Measurements from ENCODE around the gene MTREX.

The MTREX gene

GRCh38 chr5:55413644-55414043 lies 105.9 kb downstream of the MTREX start:
- DNase-seq (ENCODE audit: insufficient read length, low spot score) (no peak), FAIRE-seq (no peak)
- TF ChIP-seq POLR2A (IDR thresholded peaks at IDR 0.05; ENCODE audit: low read depth, low read length): no peak

GRCh38 chr5:55415071-55415470 lies 107.3 kb downstream of the MTREX start:
- DNase-seq (ENCODE audit: insufficient read length, low spot score) (no peak), FAIRE-seq (no peak)
- no peak for TF ChIP-seq POLR2A (IDR thresholded peaks at IDR 0.05; ENCODE audit: low read depth, low read length)

GRCh38 chr5:55416306-55416705 lies 108.5 kb downstream of the MTREX start:
- DNase-seq (ENCODE audit: insufficient read length, low spot score) (no peak), FAIRE-seq (peak; percentile 43)
- TF ChIP-seq POLR2A (IDR thresholded peaks at IDR 0.05; ENCODE audit: low read depth, low read length): no peak

- FAIRE-seq (peak; percentile 68), DNase-seq (ENCODE audit: insufficient read length, low spot score) (no peak)
Measured at GRCh38 chr5:55418994-55419968, 111.5 kb downstream of the MTREX start.

GRCh38 chr5:55421074-55421529 lies 113.3 kb downstream of the MTREX start:
- TF ChIP-seq POLR2A (IDR thresholded peaks at IDR 0.05; ENCODE audit: low read depth, low read length): no peak
- DNase-seq (ENCODE audit: insufficient read length, low spot score): no peak
- peak; percentile 27 for FAIRE-seq

More at GRCh38 chr5:55418994-55419968, 111.5 kb downstream of the MTREX start:
- no peak for TF ChIP-seq POLR2A (IDR thresholded peaks at IDR 0.05; ENCODE audit: low read depth, low read length)

- FAIRE-seq (no peak), DNase-seq (ENCODE audit: insufficient read length, low spot score) (no peak)
Measured at GRCh38 chr5:55426455-55426854, 118.7 kb downstream of the MTREX start.

GRCh38 chr5:55427157-55427556 lies 119.4 kb downstream of the MTREX start:
- no peak for DNase-seq (ENCODE audit: insufficient read length, low spot score)
- FAIRE-seq: no peak
- TF ChIP-seq POLR2A (IDR thresholded peaks at IDR 0.05; ENCODE audit: low read depth, low read length): no peak

More at GRCh38 chr5:55426455-55426854, 118.7 kb downstream of the MTREX start:
- no peak for TF ChIP-seq POLR2A (IDR thresholded peaks at IDR 0.05; ENCODE audit: low read depth, low read length)

- FAIRE-seq: no peak
- no peak for TF ChIP-seq POLR2A (IDR thresholded peaks at IDR 0.05; ENCODE audit: low read depth, low read length)
- DNase-seq (ENCODE audit: insufficient read length, low spot score): no peak
Measured at GRCh38 chr5:55429221-55429612, 121.4 kb downstream of the MTREX start.

GRCh38 chr5:55429613-55430253 lies 121.9 kb downstream of the MTREX start:
- FAIRE-seq (no peak), DNase-seq (ENCODE audit: insufficient read length, low spot score) (no peak)
- TF ChIP-seq POLR2A (IDR thresholded peaks at IDR 0.05; ENCODE audit: low read depth, low read length): no peak

- TF ChIP-seq POLR2A (IDR thresholded peaks at IDR 0.05; ENCODE audit: low read depth, low read length): no peak
- FAIRE-seq: no peak
- DNase-seq (ENCODE audit: insufficient read length, low spot score): no peak
Measured at GRCh38 chr5:55432549-55432948, 124.8 kb downstream of the MTREX start.

GRCh38 chr5:55437452-55437851 lies 129.7 kb downstream of the MTREX start:
- TF ChIP-seq POLR2A (IDR thresholded peaks at IDR 0.05; ENCODE audit: low read depth, low read length): no peak
- FAIRE-seq (no peak), DNase-seq (ENCODE audit: insufficient read length, low spot score) (no peak)

- no peak for TF ChIP-seq POLR2A (IDR thresholded peaks at IDR 0.05; ENCODE audit: low read depth, low read length)
- DNase-seq (ENCODE audit: insufficient read length, low spot score) (no peak), FAIRE-seq (no peak)
Measured at GRCh38 chr5:55437859-55438206, 130.0 kb downstream of the MTREX start.

- no peak for TF ChIP-seq POLR2A (IDR thresholded peaks at IDR 0.05; ENCODE audit: low read depth, low read length)
- DNase-seq (ENCODE audit: insufficient read length, low spot score) (no peak), FAIRE-seq (no peak)
Measured at GRCh38 chr5:55438998-55439397, 131.2 kb downstream of the MTREX start.

- no peak for TF ChIP-seq POLR2A (IDR thresholded peaks at IDR 0.05; ENCODE audit: low read depth, low read length)
- FAIRE-seq: no peak
Measured at GRCh38 chr5:55440188-55440646, 132.4 kb downstream of the MTREX start.

More at GRCh38 chr5:55440188-55440646, 132.4 kb downstream of the MTREX start:
- no peak for DNase-seq (ENCODE audit: insufficient read length, low spot score)

Measured in H54 (cell line).